Smooth muscle cell of the coronary artery (primary cell): ENCODE measurements around the gene OR1J1. TPM values are rescaled to one million over a fixed set of nuclear protein-coding genes. Genes with fewer than 3 reads are reported as not detected.

Source experiments
- total RNA-seq: library from RNA; depleted of rRNA; stranded (reverse); fragments of >200 nt; gene quantifications from 2 replicates; pipeline ENCODE4 v1.2.3, GENCODE V29; 2014; ENCODE audit warnings: low replicate concordance

Gene OR1J1
- total RNA-seq, result not detected in 2 replicates

GRCh38 chr9:122477826-122478225 is at the start of gene OR1J1:
Gene OR1J1 (minus strand): TSS chr9:122477926. CDS start chr9:122477926, 0 bp downstream.

GRCh38 chr9:122527193-122527592 is 49.5 kb upstream of the OR1J1 start, which contains the start of gene OR1N1:
Gene OR1N1 (minus strand): TSS chr9:122527293. CDS start chr9:122527293, 0 bp downstream.

GRCh38 chr9:122518841-122519240 is 41.1 kb upstream of the OR1J1 start, which contains the start of gene OR1J4:
Gene OR1J4 (plus strand): TSS chr9:122519141. CDS start chr9:122519141, 0 bp downstream.

GRCh38 chr9:122510502-122510901 is 32.8 kb upstream of the OR1J1 start, which contains the start of gene OR1J2:
Gene OR1J2 (plus strand): TSS chr9:122510802. CDS start chr9:122510802, 0 bp downstream.

Other genes starting within 250 kb of the OR1J1 start
- gene LHX6, start 249.0 kb downstream of the OR1J1 start, total RNA-seq, result 0.12 TPM in 1 of 2 replicates, not detected in the other
- 6.8 and 9.1 TPM in 2 replicates for gene RBM18, start 213.1 kb downstream of the OR1J1 start, total RNA-seq
- gene MRRF, start 213.0 kb downstream of the OR1J1 start, total RNA-seq, result 17.2 and 29.2 TPM in 2 replicates
- gene PTGS1, start 106.9 kb downstream of the OR1J1 start, total RNA-seq, result 27.1 and 116 TPM in 2 replicates
- gene OR1J2, start 32.9 kb upstream of the OR1J1 start, total RNA-seq, result 0.30 and 1.2 TPM in 2 replicates
- 0.15 and 0.59 TPM in 2 replicates for gene OR1J4, start 41.2 kb upstream of the OR1J1 start, total RNA-seq
- gene OR1N1, start 49.4 kb upstream of the OR1J1 start, total RNA-seq, result 0.12 TPM in 1 of 2 replicates, not detected in the other
- 0.30 and 0.35 TPM in 2 replicates for gene OR1N2, start 75.2 kb upstream of the OR1J1 start, total RNA-seq
- gene OR1L8, start 105.5 kb upstream of the OR1J1 start, total RNA-seq, result not detected in 2 replicates
- 0.08 and 1.2 TPM in 2 replicates for gene OR1Q1, start 136.8 kb upstream of the OR1J1 start, total RNA-seq
- 0.08 TPM in 1 of 2 replicates, not detected in the other for gene OR1B1, start 179.7 kb upstream of the OR1J1 start, total RNA-seq
- not detected in 2 replicates for gene OR1L1, start 183.8 kb upstream of the OR1J1 start, total RNA-seq
- gene OR1L3, start 197.2 kb upstream of the OR1J1 start, total RNA-seq, result not detected in 2 replicates
- not detected in 2 replicates for gene OR1L4, start 246.1 kb upstream of the OR1J1 start, total RNA-seq